Skeletal muscle tissue (tissue), 4 donors: Measurements from ENCODE around the gene OR5B12. TPM values are rescaled to one million over a fixed set of nuclear protein-coding genes. Genes with fewer than 3 reads are reported as not detected.

Experiments
- H3K27ac ChIP-seq: one replicate; pipeline ENCODE4 v1.7.0; 2013; ENCODE audit warnings: mild to moderate bottlenecking, low read depth, low read length, inconsistent platforms
- H3K27me3 ChIP-seq, 3 donors: one replicate each; pipeline ENCODE4 v1.7.0; 2013; ENCODE audit warnings: low read length in 3 of 3; ENCODE audit not compliant: control insufficient read depth in 3 of 3, insufficient read depth in 3 of 3
- H3K36me3 ChIP-seq, 3 donors: one replicate each; pipeline ENCODE4 v1.7.0; 2013; ENCODE audit warnings: low read length in 3 of 3; ENCODE audit not compliant: control insufficient read depth in 3 of 3, insufficient read depth in 3 of 3
- H3K4me1 ChIP-seq, 3 donors: one replicate each; pipeline ENCODE4 v1.7.0; 2013; ENCODE audit warnings: low read length in 3 of 3, mild to moderate bottlenecking in 3 of 3; ENCODE audit not compliant: control insufficient read depth in 3 of 3, insufficient read depth in 3 of 3
- H3K4me3 ChIP-seq, 3 donors: one replicate each; pipeline ENCODE4 v1.7.0; 2013; ENCODE audit warnings: low read length in 3 of 3
- H3K9ac ChIP-seq, 3 donors: one replicate each; pipeline ENCODE4 v1.7.0; 2013; ENCODE audit warnings: low read length in 3 of 3, mild to moderate bottlenecking in 3 of 3, moderate library complexity in 2 of 3, low read depth in 1 of 3
- H3K9me3 ChIP-seq, 3 donors: one replicate each; pipeline ENCODE4 v1.7.0; 2013; ENCODE audit warnings: low read length in 3 of 3; ENCODE audit not compliant: control insufficient read depth in 3 of 3
- total RNA-seq: library from RNA; depleted of rRNA; stranded (reverse); fragments of >200 nt; gene quantifications from one replicate; pipeline ENCODE4 v1.2.3, GENCODE V29; 2014
- donor health status: Osteomylitis.

OR5B12 gene
- not detected for total RNA-seq

DNA sequence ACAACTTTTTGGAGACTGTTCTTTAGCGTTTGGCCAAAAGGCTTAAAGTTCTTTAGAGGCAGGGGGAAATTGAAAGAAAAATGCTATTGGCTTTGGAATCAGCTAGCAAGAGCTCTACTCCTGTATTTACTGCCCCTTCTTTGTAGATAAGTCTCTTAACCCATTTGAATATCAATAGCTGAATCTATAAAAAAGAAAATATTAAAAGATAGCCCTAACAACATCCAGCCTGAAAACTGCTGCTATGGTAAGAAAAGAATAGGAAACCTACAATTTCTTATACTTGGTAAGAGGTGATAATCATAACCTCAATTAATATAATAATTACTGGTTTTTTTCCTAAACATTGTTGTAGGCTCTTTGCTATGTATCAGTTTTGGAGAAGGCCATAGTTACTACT is at the start of gene OR5B12:
Gene OR5B12, minus strand, starts transcription at position 101 of the 400 bp plus-strand sequence. CDS start 2,085 bp downstream, outside the sequence.
- H3K27me3 ChIP-seq, result no peaks in the 10 kb centered on the region
- H3K9ac ChIP-seq, result no peak within 1 kb of the TSS
- no peak within 1 kb of the TSS for H3K4me3 ChIP-seq
- H3K36me3 ChIP-seq, result no peaks in the 10 kb centered on the region
- peaks cover 3 to 5% (median 4%) of the 10 kb centered on the region in 3 donors for H3K9me3 ChIP-seq
- no peak within 1 kb of the TSS for H3K27ac ChIP-seq
- no peaks in the 10 kb centered on the region for H3K4me1 ChIP-seq

DNA sequence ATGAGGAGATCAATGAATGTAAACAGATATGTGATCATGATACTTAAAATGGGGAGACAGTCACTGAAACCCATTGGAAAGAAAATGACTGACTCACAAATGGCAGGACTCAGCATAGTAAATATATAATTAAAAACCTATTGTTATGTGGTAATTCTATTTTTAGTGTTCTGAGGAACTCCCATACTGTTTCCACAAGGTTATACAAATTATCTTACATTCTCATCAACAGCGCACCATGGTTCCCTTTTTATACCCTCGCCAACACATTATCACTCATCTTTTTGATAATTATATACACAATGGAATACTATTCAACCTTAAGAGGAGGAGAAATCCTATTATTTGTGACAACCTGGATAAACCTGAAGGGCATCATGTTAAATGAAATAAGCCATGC is 48.8 kb upstream of the OR5B12 start:
- no peaks in the 10 kb centered on the region for H3K9me3 ChIP-seq
- H3K4me3 ChIP-seq, result no peak overlapping the region
- H3K27me3 ChIP-seq, result no peaks in the 10 kb centered on the region
- H3K4me1 ChIP-seq, result peaks cover 5 to 9% (median 6%) of the 10 kb centered on the region in 3 donors
- H3K36me3 ChIP-seq, result no peaks in the 10 kb centered on the region
- H3K9ac ChIP-seq, result no peak overlapping the region
- H3K27ac ChIP-seq, result no peak overlapping the region

DNA sequence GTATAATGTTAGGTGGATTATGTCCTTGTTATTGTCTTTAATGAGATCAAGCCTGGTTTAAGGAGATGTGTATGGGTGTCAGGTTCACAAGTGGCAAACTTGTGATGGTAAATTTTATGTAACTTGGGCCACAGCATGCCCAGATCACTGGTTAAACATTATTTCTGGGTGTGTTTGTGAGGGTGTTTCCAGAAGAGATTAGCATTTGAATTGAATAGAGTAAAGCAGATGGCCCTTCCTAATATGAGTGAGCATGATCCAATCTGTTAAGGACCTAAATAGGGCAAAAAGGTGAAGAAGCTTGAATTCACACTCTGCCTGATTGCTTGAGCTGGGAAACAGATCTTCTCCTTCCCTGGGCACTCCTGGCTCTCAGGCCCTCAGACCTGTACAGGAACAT is 45.1 kb upstream of the OR5B12 start:
- Histone ChIP-seq H3K27ac (no peak overlapping the region), H3K9ac (no peak overlapping the region), H3K27me3 (no peaks in the 10 kb centered on the region), H3K4me3 (no peak overlapping the region), H3K36me3 (no peaks in the 10 kb centered on the region), H3K4me1 (no peaks in the 10 kb centered on the region), H3K9me3 (no peaks in the 10 kb centered on the region)

DNA sequence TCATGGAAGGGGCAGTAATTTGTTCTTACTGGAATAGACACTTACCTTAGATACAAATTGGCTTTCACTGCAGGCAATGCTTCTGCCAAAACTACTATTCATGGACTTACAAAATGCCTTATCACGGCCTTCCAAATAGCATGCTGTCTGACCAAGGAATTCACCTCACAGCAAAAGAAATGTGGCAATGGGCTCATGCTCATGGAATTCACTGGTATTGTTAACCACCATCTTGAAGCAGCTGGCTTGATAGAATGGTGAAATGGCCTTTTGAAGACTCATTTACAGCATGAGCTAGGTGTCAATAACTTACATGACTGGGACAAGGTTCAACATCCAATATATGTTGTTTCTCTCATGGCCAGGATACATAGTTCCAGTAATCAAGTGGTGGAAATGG is 43.9 kb upstream of the OR5B12 start:
- Histone ChIP-seq H3K4me3 (no peak overlapping the region), H3K9ac (no peak overlapping the region), H3K4me1 (no peaks in the 10 kb centered on the region), H3K27ac (no peak overlapping the region), H3K36me3 (no peaks in the 10 kb centered on the region), H3K9me3 (no peaks in the 10 kb centered on the region), H3K27me3 (no peaks in the 10 kb centered on the region)

DNA sequence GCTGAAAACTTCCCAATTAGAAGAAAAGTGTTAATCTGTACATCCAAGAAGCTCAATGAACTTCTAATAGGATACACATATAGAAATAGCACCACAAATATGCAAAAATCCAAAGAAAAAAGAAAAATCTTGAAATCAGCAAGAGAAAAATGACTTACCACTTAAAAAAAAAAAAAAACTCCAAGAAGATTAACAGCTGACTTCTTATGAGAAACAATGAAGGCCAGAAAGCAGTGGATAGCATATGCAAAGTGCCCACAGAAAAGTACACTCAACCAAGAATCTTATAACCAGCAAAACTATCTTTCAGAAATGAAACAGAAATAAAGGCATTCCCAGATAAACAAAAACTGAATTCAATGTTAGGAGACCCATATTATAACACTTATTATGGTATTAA is 29.9 kb upstream of the OR5B12 start:
- Histone ChIP-seq H3K9ac (no peak overlapping the region), H3K27me3 (no peaks in the 10 kb centered on the region), H3K9me3 (no peaks in the 10 kb centered on the region), H3K36me3 (no peaks in the 10 kb centered on the region), H3K27ac (no peak overlapping the region), H3K4me1 (no peaks in the 10 kb centered on the region), H3K4me3 (no peak overlapping the region)

DNA sequence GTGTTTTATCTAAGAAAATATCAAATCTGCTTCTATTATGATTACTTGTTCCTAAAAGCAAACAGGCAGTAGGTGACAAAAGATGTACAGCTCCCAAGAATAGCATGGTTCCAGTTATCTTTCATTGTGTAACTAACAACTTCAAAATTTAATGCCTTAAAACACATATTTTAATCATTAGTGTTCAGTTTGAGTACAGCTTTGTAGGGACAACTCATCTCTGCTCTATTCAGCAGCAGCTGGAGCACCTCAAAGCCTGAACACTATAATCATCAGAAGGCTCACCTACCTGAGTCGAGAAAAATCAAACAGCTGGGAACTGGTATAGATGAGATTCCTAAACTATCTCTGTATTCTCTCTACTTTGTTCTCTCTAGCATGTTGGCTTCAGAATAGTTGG is 24.3 kb upstream of the OR5B12 start:
- H3K27ac ChIP-seq, result no peak overlapping the region
- no peak overlapping the region for H3K4me3 ChIP-seq
- no peaks in the 10 kb centered on the region for H3K9me3 ChIP-seq
- no peaks in the 10 kb centered on the region for H3K4me1 ChIP-seq
- no peaks in the 10 kb centered on the region for H3K36me3 ChIP-seq
- H3K27me3 ChIP-seq, result no peaks in the 10 kb centered on the region
- no peak overlapping the region for H3K9ac ChIP-seq

DNA sequence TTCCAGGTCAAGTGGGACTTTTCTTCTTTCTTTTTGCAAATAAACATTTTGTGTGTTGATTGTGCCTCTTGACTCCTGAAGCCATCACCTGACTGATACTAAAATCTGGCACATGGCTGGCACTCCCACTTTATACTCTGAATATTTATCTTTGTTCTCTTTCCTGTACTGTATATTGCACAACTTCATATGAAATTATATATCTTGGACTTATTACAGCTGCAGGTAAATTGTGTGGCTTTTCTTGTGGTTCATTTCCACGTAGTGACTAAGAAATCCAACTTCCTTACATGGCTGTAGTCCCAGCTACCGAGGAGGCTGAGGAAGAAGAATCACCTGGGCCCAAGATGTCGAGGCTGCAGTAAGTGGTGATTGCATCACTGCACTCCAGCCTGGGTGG is 23.7 kb upstream of the OR5B12 start:
- no peaks in the 10 kb centered on the region for H3K27me3 ChIP-seq
- no peaks in the 10 kb centered on the region for H3K9me3 ChIP-seq
- no peak overlapping the region for H3K27ac ChIP-seq
- no peaks in the 10 kb centered on the region for H3K4me1 ChIP-seq
- no peaks in the 10 kb centered on the region for H3K36me3 ChIP-seq
- H3K4me3 ChIP-seq, result no peak overlapping the region
- no peak overlapping the region for H3K9ac ChIP-seq

DNA sequence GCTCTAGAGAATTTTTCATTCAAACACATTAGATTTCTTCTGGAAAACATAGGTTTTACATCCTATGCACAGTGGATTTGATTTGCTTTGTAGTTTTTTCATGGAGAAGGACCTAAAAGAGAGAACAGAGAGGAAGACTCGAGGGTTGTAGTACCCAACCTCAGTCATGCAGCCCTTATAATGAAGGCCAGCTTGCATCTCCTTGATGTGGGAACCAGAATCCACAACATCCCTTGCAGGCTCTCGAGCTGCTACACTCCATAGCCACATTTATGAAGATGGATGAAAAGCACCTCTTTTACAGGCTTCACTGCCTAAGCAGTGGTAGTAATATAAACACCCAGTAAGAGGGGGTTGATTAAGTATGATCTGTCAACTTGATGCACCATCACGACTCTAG is 9.5 kb upstream of the OR5B12 start:
- H3K4me1 ChIP-seq, result no peaks in the 10 kb centered on the region
- no peak overlapping the region for H3K4me3 ChIP-seq
- H3K36me3 ChIP-seq, result no peaks in the 10 kb centered on the region
- peaks cover 0 to 2% (median 0%) of the 10 kb centered on the region in 3 donors for H3K9me3 ChIP-seq
- no peak overlapping the region for H3K9ac ChIP-seq
- no peaks in the 10 kb centered on the region for H3K27me3 ChIP-seq
- no peak overlapping the region for H3K27ac ChIP-seq

DNA sequence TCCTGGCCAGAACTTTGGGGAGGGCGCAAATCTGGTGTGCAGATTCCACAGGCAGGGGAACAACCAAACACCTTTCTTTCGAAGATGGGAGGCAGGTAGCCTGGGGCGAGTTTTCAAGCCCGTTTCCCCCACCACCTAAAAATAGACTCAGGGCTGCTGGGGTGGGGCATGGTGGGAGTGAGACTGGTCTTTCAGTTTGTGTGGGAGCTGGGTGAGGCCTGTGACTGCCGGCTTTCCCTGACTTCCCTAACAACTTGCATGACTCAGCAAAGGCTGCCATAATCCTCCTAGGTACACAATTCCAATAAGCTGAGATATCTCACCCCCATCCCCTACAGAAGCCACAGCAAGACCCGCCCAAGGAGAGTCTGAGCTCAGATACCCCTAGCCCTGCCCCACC is 4.3 kb upstream of the OR5B12 start:
- no peaks in the 10 kb centered on the region for H3K36me3 ChIP-seq
- peaks cover 2 to 5% (median 4%) of the 10 kb centered on the region in 3 donors for H3K9me3 ChIP-seq
- H3K4me1 ChIP-seq, result no peaks in the 10 kb centered on the region
- no peaks in the 10 kb centered on the region for H3K27me3 ChIP-seq
- no peak overlapping the region for H3K9ac ChIP-seq
- H3K4me3 ChIP-seq, result no peak overlapping the region
- no peak overlapping the region for H3K27ac ChIP-seq

DNA sequence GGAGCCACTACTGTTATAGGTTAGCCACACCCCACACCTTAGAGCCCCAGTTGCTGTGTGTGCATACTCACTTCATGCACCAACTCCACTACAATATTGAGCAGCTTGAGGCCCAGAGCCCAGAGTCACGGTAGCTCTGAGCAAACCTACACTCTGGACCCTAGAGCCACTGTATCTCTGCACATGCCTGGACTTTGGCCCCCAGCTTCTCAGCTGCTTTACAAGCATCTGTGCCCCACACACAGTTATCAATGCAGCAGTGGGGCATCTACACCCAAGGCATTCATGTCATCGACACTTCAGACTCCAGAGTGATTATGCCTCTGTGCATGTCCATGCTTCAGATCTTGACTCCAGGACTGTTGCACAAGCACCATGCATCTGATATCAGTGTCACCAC is 2.3 kb upstream of the OR5B12 start:
- Histone ChIP-seq H3K9me3 (peaks cover 0 to 5% (median 4%) of the 10 kb centered on the region in 3 donors), H3K9ac (no peak overlapping the region)

DNA sequence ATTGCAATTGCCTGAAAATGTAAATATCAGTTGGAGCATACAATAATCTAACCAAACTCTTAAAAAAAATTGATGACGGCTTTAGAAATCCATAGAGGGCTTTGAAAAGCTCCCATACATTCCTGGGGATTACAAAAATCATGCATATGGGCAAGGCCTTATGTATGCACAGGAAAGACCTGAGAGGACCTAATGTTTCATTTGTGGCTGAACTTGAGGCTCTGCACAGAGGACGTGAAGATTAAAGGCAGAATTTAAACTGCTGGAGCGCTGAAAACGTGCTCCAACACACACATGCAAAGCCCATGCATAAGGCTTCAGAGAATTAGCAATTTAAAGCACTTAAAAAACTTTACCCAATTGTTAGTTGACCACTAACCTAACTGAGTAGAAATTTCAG is 3.5 kb downstream of the OR5B12 start:
- H3K4me3 ChIP-seq, result no peak overlapping the region
- no peaks in the 10 kb centered on the region for H3K27me3 ChIP-seq
- H3K4me1 ChIP-seq, result no peaks in the 10 kb centered on the region
- H3K9me3 ChIP-seq, result peaks cover 0 to 3% (median 0%) of the 10 kb centered on the region in 3 donors
- H3K36me3 ChIP-seq, result no peaks in the 10 kb centered on the region
- H3K27ac ChIP-seq, result no peak overlapping the region
- H3K9ac ChIP-seq, result no peak overlapping the region

More for the DNA sequence above, 2.3 kb upstream of the OR5B12 start:
- no peaks in the 10 kb centered on the region for H3K36me3 ChIP-seq
- no peak overlapping the region for H3K4me3 ChIP-seq
- H3K4me1 ChIP-seq, result no peaks in the 10 kb centered on the region
- no peak overlapping the region for H3K27ac ChIP-seq
- no peaks in the 10 kb centered on the region for H3K27me3 ChIP-seq
